LHCN-M2 (cell line): ENCODE results near the gene ENTHD1. TPM values are rescaled to one million over a fixed set of nuclear protein-coding genes. Genes with fewer than 3 reads are reported as not detected.
A peak's percentile ranks its signal among the peaks of the same experiment; 100 is the strongest.

Experiments
- DNase-seq: peaks from one replicate; pipeline ENCODE4 v3.0.0-alpha.2; 2012; ENCODE audit warnings: low read depth
- polyA plus RNA-seq: library from polyadenylated mRNA; unstranded; fragments of >200 nt; gene quantifications from one replicate; pipeline ENCODE4 v1.2.1, GENCODE V29; 2012; ENCODE audit warnings: missing spikeins
- total RNA-seq: library from RNA; depleted of rRNA; stranded (reverse); fragments of >200 nt; gene quantifications from 2 replicates; pipeline ENCODE4 v1.2.3, GENCODE V29; 2014; rRNA removed

The ENTHD1 gene, protein sequence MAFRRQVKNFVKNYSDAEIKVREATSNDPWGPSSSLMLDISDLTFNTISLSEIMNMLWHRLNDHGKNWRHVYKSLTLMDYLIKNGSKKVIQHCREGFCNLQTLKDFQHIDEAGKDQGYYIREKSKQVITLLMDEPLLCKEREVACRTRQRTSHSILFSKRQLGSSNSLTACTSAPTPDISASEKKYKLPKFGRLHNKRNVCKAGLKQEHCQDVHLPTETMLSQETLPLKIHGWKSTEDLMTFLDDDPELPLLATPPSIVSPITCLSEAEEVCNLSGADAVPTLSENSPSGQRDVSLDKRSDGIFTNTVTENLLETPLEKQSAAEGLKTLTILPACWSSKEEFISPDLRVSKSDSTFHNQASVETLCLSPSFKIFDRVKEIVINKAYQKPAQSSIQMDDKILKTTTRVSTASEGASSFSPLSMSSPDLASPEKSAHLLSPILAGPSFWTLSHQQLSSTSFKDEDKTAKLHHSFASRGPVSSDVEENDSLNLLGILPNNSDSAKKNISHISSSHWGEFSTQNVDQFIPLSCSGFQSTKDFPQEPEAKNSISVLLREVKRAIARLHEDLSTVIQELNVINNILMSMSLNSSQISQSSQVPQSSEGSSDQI
- not detected in 2 replicates for total RNA-seq
- polyA plus RNA-seq, result not detected

DNA sequence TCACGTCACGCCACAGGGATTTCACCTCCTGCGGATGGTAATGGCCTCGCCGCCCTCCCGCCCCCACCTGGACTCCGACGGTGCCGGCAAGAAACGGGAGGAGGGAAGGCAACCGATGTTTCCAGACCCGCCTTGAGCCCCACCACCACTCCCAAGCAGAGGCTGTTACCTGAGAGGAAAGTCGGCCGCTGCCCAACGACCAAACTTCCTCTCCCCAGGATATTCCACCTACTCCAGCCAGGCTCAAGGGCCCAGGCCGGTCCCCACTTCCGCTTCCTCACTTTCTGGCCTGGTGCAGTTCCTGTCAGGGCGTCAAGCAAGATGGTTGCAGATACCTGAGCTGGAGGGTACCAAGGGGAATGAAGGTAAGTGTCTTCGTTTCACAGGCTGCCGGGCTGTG is at the start of gene ENTHD1:
Gene ENTHD1, minus strand, starts transcription at position 235 of the 400 bp plus-strand sequence. CDS start 6,012 bp downstream, outside the sequence.
- DNase-seq, result no peak

DNA sequence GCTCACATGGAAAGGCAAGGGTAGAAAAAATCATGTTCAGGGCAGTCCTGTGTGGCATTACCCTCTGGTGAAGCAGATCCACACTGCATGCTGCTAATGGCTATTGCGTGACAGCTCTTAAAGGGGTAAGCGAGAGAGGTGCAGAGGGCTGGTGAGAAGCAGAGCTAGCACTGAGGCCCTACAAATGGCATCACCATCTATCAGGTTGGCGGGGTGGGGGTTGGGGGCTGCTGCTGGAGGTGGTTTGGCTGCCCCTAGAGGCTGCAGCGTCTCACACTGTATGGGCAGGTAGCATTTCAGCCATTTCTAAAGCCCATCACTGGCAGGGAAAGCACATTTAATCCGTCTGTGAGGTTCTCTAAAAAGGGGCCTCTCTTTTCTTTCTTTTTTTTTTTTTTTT is 49.8 kb upstream of the ENTHD1 start:
- DNase-seq, result no peak

DNA sequence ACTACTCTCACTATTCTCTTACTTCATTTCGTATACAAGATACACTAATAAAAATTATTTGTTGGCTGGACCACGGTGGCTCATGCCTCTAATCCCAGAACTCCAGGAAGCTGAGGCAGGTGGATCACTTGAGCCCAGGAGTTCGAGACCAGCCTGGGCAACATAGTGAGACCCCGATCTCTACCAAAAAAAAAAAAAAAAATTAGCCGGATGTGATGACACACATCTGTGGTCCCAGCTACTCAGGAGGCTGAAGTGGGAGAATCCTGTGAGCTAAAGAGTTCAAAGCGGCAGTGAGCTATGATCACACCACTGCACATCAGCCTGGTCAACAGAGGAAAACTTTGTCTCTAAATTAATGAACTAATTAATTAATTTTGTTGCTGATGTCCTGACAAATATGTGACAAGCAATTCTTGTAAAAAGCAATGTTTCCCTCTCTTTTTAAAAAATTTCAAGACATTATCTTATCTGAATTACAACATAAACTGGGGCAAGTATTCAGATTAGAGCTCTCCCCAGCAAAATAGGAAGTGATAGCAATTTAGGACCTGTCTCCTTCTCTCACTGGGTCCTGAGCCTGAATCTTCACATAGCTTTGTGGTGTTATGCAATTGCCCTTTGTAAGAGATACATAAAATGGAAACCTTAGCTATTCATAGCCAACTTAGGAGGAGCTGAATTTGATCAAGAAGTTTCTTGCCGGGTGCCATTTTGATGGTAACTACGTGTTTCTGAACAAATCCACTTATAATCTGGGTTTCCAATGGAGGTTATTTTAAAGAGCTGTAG is 49.1 kb upstream of the ENTHD1 start:
- no peak for DNase-seq

DNA sequence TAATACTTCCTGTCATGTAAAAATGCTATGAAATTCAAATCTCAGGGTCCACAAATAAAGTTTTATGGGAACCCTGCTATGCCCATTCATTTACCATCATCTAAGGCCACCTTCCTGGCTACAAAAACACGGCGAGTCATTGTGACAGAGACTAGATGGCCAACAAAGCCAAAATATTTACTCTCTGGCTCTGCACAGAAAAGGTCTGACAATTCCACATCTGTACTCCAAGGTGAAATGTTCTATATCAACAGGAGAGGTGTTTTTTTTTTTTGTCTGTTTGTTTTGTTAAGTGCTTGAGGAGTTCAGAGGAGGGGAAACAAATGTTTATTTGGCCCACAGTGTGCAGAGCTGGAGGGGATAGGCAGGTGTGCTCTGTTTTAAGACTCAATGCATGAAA is 48.0 kb upstream of the ENTHD1 start:
- DNase-seq, result no peak

DNA sequence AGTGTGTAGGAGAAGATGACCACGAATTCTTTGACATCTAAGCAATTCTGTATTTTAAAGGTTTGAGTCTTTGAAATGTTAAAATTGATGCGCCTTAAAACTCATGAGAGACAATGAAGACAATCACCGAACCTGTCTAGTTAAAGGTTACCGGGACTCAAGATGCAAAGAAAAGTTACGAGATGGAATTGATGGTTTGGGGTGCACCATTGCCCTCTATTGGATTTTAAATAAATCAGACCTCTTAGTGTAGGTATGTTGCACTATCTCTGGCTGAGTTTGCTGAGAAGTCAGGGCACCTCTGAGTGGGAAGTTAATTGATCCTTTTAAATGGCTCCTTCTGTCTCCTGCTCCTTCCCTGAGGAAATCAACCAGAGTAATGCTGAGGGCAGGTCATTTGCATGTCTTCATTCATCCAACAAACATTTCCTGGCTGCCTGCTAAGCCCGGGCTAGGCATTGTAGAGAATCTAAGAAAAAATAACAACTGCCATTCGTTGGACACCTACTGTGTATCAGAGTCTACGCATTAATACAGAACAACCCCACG is 47.3 kb upstream of the ENTHD1 start:
- DNase-seq, result no peak

DNA sequence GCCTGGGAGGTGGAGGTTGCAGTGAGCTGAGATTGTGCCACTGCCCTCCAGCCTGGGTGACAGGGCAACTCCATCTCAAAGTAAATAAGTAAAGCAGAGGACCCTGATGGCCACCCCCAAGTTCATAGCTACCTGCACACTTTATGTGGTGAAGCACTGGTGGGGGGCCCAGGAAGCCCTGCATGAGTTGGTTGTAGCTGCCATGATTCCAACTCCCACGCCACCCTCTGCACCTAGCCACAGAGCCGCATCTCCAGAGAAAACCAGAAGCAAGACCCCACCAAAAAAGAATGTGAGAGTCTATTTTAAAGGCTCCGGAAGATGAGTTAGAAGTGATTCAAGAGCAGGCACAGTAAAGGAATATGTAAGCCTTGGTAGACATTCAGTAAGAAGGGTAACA is 46.3 kb upstream of the ENTHD1 start:
- DNase-seq, result no peak

DNA sequence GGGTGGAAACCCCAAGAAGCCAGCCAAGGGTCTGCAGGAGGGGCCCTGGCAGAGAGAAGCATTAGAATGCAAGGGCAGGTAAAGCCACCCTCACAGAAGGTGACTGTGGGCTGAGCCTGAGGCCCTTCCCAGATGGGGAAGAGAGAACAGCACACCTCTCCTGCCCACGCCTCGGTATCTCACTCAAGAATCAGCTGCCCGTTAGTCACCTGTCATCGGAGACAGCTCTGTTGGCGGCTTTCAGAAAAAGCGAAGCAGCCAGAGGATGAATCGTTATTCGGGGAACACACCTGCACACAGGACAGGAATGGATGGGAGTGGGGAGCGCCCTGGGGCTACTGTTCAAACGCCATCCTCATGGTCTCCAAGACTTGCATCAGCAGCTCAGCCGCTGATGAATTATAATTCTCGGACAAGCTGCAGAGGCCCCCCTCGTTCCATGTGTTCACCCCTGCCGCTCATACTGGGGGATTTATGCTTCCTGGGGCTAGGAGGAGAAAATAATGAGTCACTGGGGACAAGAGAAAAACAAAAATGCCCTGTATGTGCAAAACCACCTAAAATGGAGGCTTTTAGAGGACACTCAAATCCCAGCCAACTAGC is 45.0 kb upstream of the ENTHD1 start:
- no peak for DNase-seq

DNA sequence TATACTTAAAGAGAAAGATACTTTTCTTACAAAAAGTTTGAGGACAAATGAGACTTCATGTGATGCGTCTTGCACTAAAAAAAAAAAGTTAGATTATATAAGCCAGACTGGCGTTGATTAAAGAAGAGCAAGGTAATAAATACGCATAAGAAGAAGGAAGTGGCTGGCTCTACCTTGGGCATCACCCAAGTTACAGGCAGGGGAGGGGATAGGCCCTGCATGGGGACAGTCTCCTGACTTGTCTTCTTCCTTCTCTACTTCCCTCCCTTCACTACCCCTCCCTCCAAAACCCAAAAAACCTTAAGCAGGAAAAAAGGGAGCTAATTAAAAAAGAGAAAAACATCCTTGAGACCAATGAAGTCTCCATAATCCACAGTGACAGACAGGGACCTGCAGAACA is 44.3 kb upstream of the ENTHD1 start:
- no peak for DNase-seq

DNA sequence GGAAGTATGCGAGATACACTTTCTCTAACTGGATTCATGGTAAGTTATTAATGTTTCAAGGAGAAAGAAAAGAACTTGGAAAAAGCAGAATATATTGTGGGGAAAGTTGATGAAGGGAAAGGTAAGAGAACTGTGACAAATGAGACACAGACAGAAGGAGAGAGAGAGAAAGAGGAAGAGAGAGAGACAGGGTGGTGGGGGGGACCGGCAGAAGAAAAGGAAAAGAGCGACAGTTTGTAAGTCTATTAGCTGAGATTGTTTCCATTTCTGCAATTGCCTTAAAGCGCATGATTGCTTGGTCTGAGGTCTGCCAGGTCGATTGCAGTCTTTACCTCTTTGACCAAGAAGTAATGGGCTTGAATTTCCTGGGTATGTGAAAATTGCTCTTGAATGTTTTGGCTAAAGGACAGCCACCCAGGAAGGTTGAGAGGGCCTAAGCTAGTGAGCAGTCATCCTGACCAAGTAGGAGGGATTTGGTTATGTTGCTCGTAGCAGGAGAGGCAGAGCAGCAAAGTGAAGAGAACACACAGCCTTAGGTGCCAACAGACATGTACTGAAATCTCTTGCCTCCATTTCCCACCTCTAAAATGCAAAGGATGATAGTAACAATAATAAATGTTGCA is 43.1 kb upstream of the ENTHD1 start:
- DNase-seq, result no peak

DNA sequence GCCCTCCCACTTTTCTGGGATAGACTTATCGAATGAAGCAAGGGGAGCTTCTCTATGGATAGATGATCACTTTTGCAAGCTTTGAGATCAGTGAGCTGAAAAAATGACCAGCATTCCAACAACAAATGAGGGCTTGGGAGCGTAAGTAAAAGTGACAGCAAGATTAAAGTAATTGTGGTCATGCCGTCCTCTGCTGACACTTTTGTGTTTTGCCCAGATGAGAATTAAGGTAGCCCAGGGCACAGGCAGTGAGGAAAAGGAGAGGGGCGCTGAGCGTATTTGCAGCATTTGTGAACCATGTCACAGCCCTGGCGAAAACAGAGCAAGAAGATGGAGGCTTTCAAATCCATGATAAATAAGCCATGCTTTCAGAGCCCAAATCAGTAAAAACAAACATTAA is 42.1 kb upstream of the ENTHD1 start:
- no peak for DNase-seq

DNA sequence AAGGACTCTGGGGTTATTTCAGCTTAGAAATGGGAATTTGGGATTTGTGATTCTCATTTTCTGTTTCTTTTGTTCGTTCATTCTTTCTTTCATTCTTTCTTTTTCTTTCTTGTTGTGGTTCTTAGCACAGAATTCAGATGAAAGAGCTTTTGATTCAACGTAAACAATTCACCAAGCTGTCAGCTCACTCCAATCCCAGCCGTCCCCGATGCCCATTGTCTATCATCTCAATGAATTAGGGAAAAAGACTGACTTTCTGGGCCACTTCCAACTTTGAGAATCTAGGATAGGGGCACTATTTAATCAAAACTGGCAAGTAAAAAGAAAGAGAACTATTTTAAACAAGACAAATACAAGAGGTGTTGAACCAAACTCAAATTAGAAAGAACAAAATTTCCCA is 41.6 kb upstream of the ENTHD1 start:
- DNase-seq, result no peak

DNA sequence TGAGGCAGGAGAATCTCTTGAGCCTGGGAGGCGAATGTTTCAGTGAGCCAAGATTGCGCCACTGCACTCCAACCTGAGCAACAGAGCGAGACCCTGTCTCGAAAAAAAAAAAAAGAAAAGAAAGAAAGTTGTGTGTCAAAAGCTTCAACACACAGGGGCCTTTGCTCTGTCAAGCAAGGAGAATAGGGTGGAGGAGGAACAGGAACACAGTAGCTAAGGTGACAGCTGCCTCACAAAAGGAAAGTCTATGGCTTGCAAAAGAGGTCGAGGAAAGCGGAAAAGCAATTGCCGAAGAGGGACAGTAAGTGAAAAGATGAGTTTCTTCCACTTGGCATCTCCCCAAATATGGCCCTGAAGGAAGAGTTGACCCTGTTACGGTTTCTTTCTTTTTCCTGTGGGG is 40.2 kb upstream of the ENTHD1 start:
- no peak for DNase-seq

DNA sequence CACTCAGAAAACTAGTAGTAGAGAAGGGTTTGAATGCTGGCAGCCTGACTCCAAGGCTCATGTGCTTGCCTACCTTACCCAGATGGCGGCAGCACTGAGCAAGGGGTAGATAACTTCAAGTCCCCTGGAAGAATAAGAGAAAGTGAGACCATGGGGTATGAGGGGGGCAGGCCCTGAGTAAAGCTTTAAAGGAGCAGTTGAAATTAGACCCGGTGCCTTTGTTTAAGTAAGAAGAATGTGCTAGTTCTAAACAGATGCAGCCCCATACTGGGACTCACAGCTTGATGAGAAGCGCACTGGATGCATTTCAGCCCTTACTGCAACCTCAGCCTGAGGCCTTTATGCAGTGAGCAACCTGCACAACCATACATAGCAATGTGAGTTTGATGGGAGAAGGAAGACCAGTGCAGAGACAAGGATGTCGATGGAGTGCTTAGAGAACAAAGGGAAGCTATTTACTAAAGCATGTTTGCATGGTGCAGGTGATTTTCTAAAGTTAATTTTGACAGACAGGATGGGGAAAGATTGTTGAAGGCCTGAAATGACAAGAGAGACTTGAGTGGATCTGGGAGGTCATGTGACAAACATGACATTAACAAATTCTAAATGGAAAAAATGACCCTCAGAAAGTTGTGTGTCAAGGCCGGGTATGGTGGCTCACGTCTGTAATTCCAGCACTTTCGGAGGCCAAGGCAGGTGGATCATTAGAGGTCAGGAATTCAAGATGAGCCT is 39.5 kb upstream of the ENTHD1 start:
- DNase-seq, result peak; percentile 3

DNA sequence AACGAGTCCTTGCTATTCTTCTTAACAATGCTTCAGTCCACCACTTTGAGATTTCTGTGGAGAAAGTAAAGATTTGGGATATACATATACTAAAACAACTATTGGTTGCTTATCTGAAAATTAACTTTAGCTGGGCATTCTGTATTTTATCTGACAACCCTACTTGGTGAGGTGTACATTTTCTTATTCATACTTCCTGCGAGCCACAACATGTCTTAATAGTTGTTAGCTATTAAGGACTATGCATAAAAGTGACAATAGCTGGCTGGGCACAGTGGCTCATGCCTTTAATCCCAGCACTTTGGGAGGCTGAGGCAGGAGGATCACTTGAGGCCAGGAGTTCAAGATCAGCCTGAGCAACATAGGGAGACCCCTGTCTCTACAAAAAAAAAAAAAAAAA is 38.6 kb upstream of the ENTHD1 start:
- DNase-seq, result no peak

DNA sequence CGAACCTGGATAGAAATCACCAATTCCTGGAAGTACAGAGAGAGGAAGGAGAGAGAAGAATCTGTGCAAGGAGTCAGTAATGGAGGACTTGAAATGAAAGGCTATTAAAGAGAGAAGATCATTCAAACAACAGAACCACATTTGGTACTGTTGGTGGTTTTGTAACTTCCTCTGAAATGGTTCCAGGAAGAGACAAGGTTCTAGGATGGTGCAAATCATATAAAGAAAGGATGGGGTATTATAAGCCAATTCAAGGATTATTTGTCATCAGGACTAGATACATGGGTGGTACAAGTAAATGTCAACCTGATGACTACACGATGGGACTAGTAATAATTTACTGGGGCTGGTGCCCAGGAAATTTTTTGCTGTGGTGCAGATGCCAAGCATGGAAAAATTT is 37.7 kb upstream of the ENTHD1 start:
- DNase-seq, result no peak

DNA sequence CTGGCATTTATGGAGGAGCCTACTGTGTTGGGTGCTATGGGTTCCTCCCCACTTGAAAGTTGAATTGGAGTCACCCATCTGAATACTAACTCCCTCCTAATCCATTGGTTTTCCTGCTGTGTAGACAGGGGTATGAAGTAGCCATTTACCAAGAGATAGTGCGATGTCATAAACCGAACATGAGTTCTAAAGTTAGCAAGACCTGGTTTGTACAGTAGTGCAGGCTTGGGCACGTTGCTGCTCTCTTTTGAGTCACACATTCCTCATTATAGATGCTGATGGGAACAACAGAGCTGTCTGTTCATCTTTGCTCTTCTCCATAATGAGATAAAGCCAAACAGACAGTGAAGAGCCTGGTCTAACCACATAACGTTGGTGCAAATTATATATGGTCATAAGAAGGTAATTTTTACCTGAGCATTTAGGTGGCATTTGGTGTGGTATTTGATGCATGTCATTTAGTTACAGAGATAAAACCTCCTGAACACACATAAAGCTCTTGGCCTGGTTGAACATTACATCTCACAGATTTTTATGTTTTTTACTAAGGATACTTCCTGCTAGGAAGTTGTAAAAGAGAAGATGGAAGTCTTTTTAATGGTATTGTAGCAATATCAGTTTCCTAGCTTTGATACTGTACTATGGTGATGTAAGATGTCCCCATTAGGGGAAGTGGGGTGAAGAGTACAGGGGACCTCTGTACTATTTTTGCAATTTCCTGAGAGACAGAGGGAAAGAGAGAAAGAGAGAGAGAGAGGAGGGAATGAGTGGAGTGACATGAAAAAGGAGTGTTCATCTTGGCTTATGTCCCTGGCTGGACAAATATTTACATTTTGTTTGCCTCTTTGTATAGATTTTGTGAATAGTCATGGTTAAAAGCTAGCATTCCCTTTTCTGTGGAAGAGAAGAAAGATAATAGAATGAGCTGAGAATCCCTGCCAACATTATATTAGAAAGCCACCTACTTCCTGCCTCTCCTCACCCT is 35.3 kb upstream of the ENTHD1 start:
- DNase-seq, result no peak

DNA sequence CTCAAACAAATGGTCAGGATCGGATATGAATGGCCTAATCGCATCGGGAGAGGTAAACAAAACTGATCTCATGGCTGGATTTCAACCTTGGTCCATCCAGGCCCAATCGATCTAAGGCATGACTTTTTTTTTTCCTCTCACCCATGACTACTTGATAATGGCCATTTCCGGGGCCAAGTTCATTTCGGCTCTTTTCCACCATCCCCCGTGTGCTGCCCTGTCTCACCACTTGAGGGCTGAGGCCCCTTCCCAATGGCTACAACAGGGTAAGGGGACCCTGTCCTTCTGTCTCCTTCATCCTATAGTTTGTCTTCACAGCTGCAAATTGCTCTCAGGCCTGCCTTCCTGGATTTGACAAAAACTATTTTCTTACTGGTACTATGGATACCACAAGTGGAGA is 34.0 kb upstream of the ENTHD1 start:
- no peak for DNase-seq

DNA sequence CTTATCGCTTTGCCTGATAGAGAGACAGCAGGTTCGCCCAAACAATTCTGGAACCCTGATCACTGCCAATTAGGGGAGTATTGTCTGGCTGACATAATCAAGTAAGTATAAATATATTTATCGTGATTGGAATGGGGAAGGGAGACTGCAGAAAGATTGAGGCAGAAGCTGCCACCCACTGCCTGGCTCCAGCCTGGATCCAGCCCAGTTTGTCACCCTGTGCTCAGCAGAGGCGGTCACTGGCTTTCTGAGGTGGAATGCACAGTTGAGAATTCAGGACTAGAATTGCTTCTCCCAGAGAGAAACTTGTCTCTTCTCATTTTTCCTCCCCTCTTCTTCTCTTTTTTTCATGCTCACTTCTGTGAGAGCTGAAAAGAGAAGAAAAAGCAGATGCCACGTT is 33.2 kb upstream of the ENTHD1 start:
- DNase-seq, result no peak

DNA sequence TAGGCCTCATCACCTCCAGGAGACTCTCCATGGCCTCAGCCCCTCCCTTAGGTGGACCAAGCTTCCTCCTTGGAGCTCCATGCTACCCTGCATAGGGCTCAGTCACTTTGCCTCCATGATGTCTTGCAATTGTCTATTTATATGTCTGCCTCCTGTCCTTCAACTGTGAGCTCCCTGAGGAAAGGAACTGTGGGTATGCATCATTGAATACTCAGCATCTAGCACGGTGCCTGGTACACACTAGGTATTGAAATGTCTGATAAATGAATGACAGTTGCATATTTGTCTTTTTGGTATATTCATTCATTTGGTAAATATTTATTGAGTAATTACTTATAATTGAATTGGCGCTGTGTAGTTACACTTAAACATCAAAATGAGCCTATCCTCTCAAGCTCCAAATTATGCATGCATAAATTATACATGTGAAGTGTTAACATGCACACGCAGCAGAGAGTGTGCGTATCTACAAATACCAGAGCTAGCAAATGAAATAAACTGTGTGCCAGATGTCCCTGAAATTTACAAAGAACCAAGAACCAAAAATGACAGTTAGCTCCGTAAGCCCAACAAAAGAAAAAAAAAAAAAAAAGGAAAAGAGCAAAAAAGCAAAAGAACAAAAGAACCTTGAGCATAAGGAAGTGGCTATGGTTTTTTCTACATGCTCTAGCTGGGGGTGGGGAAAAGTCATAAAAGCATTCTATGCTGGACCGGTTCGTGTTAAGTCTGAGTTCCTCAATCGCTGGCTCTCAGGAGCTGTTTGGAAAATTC is 32.5 kb upstream of the ENTHD1 start:
- DNase-seq, result no peak
